DND-41 (cell line): ENCODE measurements around the gene LBX2.
A peak's percentile ranks its signal among the peaks of the same experiment; 100 is the strongest.

Source experiments
- EZH2 ChIP-seq: IDR thresholded peaks from 3 replicates; pipeline ENCODE4 v1.6.1; 2012; ENCODE audit warnings: borderline replicate concordance, low read depth, mild to moderate bottlenecking, moderate library complexity, low read length, inconsistent platforms; ENCODE audit not compliant: severe bottlenecking
- TF ChIP-seq, protein P1 (sequence below): IDR thresholded peaks from 2 replicates; pipeline ENCODE4 v1.5.1; 2012; ENCODE audit warnings: borderline replicate concordance, low read length, moderate library complexity, mild to moderate bottlenecking; ENCODE audit not compliant: poor library complexity, severe bottlenecking; ENCODE audit errors: extremely low read depth

DNA sequence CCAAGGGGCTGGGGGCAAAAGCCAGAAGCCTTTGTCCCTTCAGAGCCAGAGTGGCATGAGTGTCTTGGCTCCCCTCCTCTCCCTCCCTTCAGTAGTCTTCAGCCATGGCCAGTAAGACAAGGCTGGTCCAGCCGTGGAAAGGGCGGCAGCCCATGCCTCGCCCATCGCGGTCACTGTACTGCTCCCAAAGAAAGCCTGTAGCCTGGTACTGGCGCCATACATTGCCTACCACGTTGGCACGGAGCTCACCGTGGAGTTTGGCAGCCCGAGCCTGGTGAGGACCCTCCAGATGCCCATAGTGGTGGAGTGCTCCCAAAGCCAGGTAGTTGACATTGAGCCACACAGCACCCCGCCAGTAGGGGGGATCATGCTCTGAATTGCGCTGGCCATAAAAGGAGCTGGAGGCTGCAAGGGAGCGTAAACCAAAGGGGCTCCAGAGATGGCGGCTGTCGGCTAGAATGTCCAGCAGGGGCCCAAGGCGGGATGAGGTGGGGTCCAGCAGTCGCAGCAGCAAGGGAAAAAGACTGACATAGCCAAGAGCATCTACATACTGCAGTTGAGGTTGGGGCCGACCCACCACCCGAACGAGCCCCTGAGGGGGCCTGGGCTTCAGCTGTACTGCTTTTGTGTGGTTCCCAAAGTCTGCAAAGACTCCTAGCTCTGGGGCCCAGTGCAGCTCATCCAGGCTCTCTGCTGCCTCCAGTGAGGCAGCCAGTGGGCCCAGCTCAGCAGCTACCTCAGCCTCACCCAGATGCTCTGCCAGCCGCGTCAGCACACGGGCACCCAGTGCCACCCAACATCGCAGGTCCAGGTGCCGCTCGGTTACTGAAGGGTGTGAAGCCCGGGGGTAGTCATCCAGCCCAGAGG, 38.0 kb downstream of the LBX2 start:
- TF ChIP-seq, protein P1, sequence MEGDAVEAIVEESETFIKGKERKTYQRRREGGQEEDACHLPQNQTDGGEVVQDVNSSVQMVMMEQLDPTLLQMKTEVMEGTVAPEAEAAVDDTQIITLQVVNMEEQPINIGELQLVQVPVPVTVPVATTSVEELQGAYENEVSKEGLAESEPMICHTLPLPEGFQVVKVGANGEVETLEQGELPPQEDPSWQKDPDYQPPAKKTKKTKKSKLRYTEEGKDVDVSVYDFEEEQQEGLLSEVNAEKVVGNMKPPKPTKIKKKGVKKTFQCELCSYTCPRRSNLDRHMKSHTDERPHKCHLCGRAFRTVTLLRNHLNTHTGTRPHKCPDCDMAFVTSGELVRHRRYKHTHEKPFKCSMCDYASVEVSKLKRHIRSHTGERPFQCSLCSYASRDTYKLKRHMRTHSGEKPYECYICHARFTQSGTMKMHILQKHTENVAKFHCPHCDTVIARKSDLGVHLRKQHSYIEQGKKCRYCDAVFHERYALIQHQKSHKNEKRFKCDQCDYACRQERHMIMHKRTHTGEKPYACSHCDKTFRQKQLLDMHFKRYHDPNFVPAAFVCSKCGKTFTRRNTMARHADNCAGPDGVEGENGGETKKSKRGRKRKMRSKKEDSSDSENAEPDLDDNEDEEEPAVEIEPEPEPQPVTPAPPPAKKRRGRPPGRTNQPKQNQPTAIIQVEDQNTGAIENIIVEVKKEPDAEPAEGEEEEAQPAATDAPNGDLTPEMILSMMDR = peak; percentile 54
- no peak for TF ChIP-seq EZH2
